ENCODE data around the gene CPT1A. TPM values are rescaled to one million over a fixed set of nuclear protein-coding genes. Genes with fewer than 3 reads are reported as not detected.

Gene CPT1A
- total RNA-seq, 1 donor from 2014 or later, result 4.1 TPM

- peaks cover 1% of the 10 kb centered on the region for H3K9me3 Mint-ChIP-seq (ENCODE audit: unreplicated experiment)
- no peak overlapping the region for H3K27ac Mint-ChIP-seq (ENCODE audit: unreplicated experiment)
- peak overlapping the region; percentile 73 for H3K4me3 Mint-ChIP-seq (ENCODE audit: unreplicated experiment)
- TF ChIP-seq, protein P1, sequence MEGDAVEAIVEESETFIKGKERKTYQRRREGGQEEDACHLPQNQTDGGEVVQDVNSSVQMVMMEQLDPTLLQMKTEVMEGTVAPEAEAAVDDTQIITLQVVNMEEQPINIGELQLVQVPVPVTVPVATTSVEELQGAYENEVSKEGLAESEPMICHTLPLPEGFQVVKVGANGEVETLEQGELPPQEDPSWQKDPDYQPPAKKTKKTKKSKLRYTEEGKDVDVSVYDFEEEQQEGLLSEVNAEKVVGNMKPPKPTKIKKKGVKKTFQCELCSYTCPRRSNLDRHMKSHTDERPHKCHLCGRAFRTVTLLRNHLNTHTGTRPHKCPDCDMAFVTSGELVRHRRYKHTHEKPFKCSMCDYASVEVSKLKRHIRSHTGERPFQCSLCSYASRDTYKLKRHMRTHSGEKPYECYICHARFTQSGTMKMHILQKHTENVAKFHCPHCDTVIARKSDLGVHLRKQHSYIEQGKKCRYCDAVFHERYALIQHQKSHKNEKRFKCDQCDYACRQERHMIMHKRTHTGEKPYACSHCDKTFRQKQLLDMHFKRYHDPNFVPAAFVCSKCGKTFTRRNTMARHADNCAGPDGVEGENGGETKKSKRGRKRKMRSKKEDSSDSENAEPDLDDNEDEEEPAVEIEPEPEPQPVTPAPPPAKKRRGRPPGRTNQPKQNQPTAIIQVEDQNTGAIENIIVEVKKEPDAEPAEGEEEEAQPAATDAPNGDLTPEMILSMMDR (IDR thresholded peaks at IDR 0.05; ENCODE audit: partially characterized antibody, unreplicated experiment), result no peak
- H3K4me1 Mint-ChIP-seq (ENCODE audit: low read depth, unreplicated experiment), result peaks cover 10% of the 10 kb centered on the region
- DNase-seq, result peak; percentile 48
- H3K36me3 Mint-ChIP-seq (ENCODE audit: unreplicated experiment), result no peaks in the 10 kb centered on the region
- H3K27me3 Mint-ChIP-seq (ENCODE audit: unreplicated experiment), result peaks cover 3% of the 10 kb centered on the region
Measured at GRCh38 chr11:68750195-68751003, 91.3 kb downstream of the CPT1A start.

- Mint-ChIP-seq H3K27me3 (ENCODE audit: unreplicated experiment) (peaks cover 3% of the 10 kb centered on the region), H3K4me1 (ENCODE audit: low read depth, unreplicated experiment) (peaks cover 8% of the 10 kb centered on the region), H3K4me3 (ENCODE audit: unreplicated experiment) (peak overlapping the region; percentile 73), H3K27ac (ENCODE audit: unreplicated experiment) (peak overlapping the region; percentile 59), H3K36me3 (ENCODE audit: unreplicated experiment) (no peaks in the 10 kb centered on the region), H3K9me3 (ENCODE audit: unreplicated experiment) (peaks cover 1% of the 10 kb centered on the region)
- DNase-seq, result peak; percentile 33
- TF ChIP-seq, protein P1 (IDR thresholded peaks at IDR 0.05; ENCODE audit: partially characterized antibody, unreplicated experiment), result no peak
Measured at GRCh38 chr11:68749229-68750123, 92.2 kb downstream of the CPT1A start.

- Mint-ChIP-seq H3K27ac (ENCODE audit: unreplicated experiment) (no peak overlapping the region), H3K27me3 (ENCODE audit: unreplicated experiment) (peaks cover 3% of the 10 kb centered on the region), H3K4me3 (ENCODE audit: unreplicated experiment) (no peak overlapping the region), H3K9me3 (ENCODE audit: unreplicated experiment) (peaks cover under 1% of the 10 kb centered on the region), H3K4me1 (ENCODE audit: low read depth, unreplicated experiment) (peaks cover 8% of the 10 kb centered on the region), H3K36me3 (ENCODE audit: unreplicated experiment) (no peaks in the 10 kb centered on the region)
- DNase-seq, result no peak
- TF ChIP-seq, protein P1 (IDR thresholded peaks at IDR 0.05; ENCODE audit: partially characterized antibody, unreplicated experiment), result no peak
Measured at GRCh38 chr11:68748061-68748460, 93.7 kb downstream of the CPT1A start.

- Mint-ChIP-seq H3K9me3 (ENCODE audit: unreplicated experiment) (no peaks in the 10 kb centered on the region), H3K27me3 (ENCODE audit: unreplicated experiment) (no peaks in the 10 kb centered on the region), H3K4me3 (ENCODE audit: unreplicated experiment) (no peak overlapping the region), H3K4me1 (ENCODE audit: low read depth, unreplicated experiment) (no peaks in the 10 kb centered on the region), H3K36me3 (ENCODE audit: unreplicated experiment) (no peaks in the 10 kb centered on the region), H3K27ac (ENCODE audit: unreplicated experiment) (no peak overlapping the region)
- TF ChIP-seq, protein P1 (IDR thresholded peaks at IDR 0.05; ENCODE audit: partially characterized antibody, unreplicated experiment), result no peak
- DNase-seq, result no peak
Measured at GRCh38 chr11:68743539-68743938, 98.2 kb downstream of the CPT1A start.
